Esophagus squamous epithelium (tissue), 5 donors: Measurements from ENCODE around the gene ADGRV1. TPM values are rescaled to one million over a fixed set of nuclear protein-coding genes. Genes with fewer than 3 reads are reported as not detected.

ENCODE experiments used
- DNase-seq: peaks from one replicate; lab custom pipeline; 2025; lab: John Stamatoyannopoulos, UW
- H3K27ac ChIP-seq, 4 donors: fragments of 200-600 bp; sonication (generic); one replicate each; pipeline ENCODE4 v1.5.1; 2016 to 2019; ENCODE audit warnings: mild to moderate bottlenecking in 1 of 4
- H3K27me3 ChIP-seq, 4 donors: fragments of 200-600 bp; sonication (generic); 1 replicate in 3 of 4; 2 replicates in 1 of 4; pipeline versions ENCODE4 v1.5.1 to v1.6.0; 2017 to 2021; ENCODE audit warnings: antibody characterized with exemption in 1 of 4
- H3K36me3 ChIP-seq, 3 donors: fragments of 200-600 bp; sonication (generic); one replicate each; pipeline ENCODE4 v1.5.1; 2016 to 2019
- H3K4me1 ChIP-seq, 3 donors: fragments of 200-600 bp; sonication (generic); one replicate each; pipeline ENCODE4 v1.5.1; 2017 to 2019
- H3K4me3 ChIP-seq, 4 donors: fragments of 200-600 bp; sonication (generic); 1 replicate in 3 of 4; 2 replicates in 1 of 4; pipeline ENCODE4 v1.5.1; 2016 to 2019; ENCODE audit warnings: mild to moderate bottlenecking in 2 of 4, moderate library complexity in 1 of 4
- H3K9me3 ChIP-seq, 3 donors: fragments of 200-600 bp; sonication (generic); one replicate each; pipeline ENCODE4 v1.5.1; 2016 to 2019
- POLR2A ChIP-seq, 4 donors: fragments of 450-650 bp; IDR thresholded peaks; one replicate each; pipeline ENCODE4 v1.6.1; 2017; ENCODE audit warnings: antibody characterized with exemption in 4 of 4, mild to moderate bottlenecking in 4 of 4, moderate library complexity in 3 of 4
- WGBS, 2 donors: methylation state at CpG; one replicate each; pipeline ENCODE4 v1.1.5; 2018; 5-methylcytosine and 5-hydroxymethylcytosine counted together
- intact Hi-C: fragments of 100-400 bp; cut with DNase I; formaldehyde crosslinking; loops from one replicate; pipeline ENCODE4 v1.15.0; 2022
- total RNA-seq, 4 donors: library from RNA; depleted of rRNA; stranded (reverse); fragments of >200 nt; gene quantifications; one replicate each; pipeline ENCODE4 v1.1.0, GENCODE V29; 2016
- TF ChIP-seq, protein P1 (sequence below), 6 experiments: fragments of 450-650 bp in 4 of 6; fragments of 200-600 bp in 2 of 6; sonication (generic) in 2 of 6; IDR thresholded peaks; one replicate each; pipeline ENCODE4 v1.5.1; 2016 to 2019; ENCODE audit warnings: antibody characterized with exemption in 6 of 6, mild to moderate bottlenecking in 4 of 6, moderate library complexity in 4 of 6
- donor health status: DM: yes; HTN: yes; CAD: no.

ADGRV1 gene
- total RNA-seq, 4 donors from 2014 or later, result 1.9 to 14.1 (median 4.0) TPM

DNA sequence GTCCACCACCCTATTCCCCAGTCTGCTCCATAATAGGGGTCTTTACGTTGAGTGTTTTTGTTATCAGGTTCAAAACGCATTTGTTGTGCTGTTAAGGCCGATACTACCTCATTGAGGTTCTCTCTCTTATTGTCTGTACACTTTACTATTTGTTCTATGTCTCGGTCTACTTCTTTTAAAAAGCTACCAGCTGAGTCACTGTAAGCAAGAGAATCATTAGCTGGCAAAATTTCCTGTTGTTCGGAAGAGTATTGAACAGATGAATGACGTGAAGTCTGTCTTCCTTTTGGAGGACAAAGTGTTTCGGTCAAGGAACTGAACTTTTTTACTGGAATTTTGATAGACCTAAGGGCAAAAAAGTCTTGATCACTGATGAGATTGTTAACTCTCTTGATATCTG lies 39.5 kb upstream of the ADGRV1 start:
- H3K9me3 ChIP-seq, result no peaks in the 10 kb centered on the region
- H3K4me1 ChIP-seq, result peaks cover 0 to 12% (median 0%) of the 10 kb centered on the region in 3 donors
- peaks cover 0 to 63% (median 0%) of the 10 kb centered on the region in 3 donors for H3K36me3 ChIP-seq
- WGBS, 2 donors, result 45 to 72% methylated on average over 7 of the region's 7 CpGs
- H3K4me3 ChIP-seq, result no peak overlapping the region
- no peaks in the 10 kb centered on the region for H3K27me3 ChIP-seq
- H3K27ac ChIP-seq, result peak overlapping the region in 2 of 4 donors; percentile 31 to 39
- TF ChIP-seq, protein P1, sequence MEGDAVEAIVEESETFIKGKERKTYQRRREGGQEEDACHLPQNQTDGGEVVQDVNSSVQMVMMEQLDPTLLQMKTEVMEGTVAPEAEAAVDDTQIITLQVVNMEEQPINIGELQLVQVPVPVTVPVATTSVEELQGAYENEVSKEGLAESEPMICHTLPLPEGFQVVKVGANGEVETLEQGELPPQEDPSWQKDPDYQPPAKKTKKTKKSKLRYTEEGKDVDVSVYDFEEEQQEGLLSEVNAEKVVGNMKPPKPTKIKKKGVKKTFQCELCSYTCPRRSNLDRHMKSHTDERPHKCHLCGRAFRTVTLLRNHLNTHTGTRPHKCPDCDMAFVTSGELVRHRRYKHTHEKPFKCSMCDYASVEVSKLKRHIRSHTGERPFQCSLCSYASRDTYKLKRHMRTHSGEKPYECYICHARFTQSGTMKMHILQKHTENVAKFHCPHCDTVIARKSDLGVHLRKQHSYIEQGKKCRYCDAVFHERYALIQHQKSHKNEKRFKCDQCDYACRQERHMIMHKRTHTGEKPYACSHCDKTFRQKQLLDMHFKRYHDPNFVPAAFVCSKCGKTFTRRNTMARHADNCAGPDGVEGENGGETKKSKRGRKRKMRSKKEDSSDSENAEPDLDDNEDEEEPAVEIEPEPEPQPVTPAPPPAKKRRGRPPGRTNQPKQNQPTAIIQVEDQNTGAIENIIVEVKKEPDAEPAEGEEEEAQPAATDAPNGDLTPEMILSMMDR (IDR thresholded peaks at IDR 0.05), result no peak
- no peak for TF ChIP-seq POLR2A (IDR thresholded peaks at IDR 0.05)
- no peak for DNase-seq
- intact Hi-C loops, result no loop called here

DNA sequence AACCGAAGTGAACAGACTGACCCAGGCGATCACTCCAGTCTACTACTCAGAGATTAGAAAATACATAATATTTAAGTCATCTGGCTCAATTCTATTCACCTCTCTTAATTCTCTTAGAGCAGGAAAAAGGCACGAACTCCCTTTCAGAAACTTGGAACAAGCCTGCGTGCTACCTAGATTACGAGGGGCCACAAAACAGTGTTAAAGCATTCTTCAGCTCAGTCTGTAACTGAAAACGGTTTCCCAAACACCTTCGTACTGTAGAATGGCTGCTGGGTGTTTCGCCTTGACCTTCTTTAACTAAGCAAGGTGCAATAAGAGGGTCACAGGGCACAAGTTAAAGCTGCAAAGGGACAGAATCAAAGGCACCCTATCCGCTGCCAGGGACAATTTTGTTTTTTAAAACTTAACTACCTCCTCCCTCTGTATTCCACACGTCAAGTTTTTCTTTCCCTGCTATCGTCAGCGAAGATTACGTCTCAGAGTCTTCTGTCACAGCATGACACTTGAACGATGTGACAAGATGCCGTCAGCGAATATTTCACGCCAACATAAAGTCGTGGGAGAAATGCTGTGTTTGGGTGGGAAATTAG lies 29.9 kb upstream of the ADGRV1 start:
- intact Hi-C loops, result no loop called here
- WGBS, 2 donors, result 1 to 2% methylated on average over 17 to 18 of the region's 18 CpGs
- H3K27ac ChIP-seq, result peak overlapping the region; percentile 92 to 97 (median 94)
- H3K27me3 ChIP-seq, result peaks cover 0 to 17% (median 0%) of the 10 kb centered on the region in 4 donors
- no peak for DNase-seq
- peaks cover 0 to 19% (median 0%) of the 10 kb centered on the region in 3 donors for H3K36me3 ChIP-seq
- TF ChIP-seq, protein P1 (IDR thresholded peaks at IDR 0.05), result no peak
- no peak for TF ChIP-seq POLR2A (IDR thresholded peaks at IDR 0.05)
- peaks cover 0 to 38% (median 20%) of the 10 kb centered on the region in 3 donors for H3K4me1 ChIP-seq
- H3K4me3 ChIP-seq, result peak overlapping the region; percentile 73 to 94 (median 81)
- H3K9me3 ChIP-seq, result no peaks in the 10 kb centered on the region

DNA sequence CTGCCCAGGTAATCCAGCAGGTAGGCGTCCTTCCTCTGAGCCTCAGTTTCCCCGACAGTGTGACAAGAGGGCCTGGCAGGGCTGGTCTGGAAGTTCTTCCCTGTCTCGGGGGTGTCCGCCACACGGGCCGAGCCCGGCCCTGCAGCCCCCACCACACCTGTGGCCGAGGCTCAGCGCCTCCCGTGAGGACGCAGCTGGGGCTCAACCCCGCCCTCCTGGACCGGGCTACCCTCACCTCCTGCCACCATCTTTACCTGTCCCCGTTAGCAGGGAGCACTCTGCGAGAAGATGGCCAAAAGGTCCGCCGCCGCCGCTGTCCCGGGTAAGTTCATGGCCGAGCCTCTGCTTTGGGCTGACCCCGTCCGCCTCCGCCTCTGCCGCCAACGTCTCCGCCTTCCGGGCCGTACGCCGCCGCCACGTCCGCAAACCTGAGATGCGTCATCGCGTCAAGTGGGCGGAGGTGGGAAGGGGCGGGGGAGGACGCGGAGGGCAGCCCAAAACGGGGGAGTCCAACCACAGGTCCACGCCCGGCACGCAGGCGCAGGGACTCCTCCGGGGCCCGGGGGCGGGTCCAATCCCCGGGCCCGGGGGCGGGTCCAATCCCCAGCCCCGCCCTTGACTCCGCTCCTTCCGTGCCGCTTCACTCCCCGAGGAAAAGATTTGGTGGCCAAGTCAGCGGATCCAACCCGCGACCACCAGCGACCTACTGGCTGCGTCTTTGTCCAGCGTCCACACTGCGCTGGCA lies 29.2 kb upstream of the ADGRV1 start, which contains the start of gene LYSMD3:
Gene LYSMD3 (minus strand): TSS at position 391 of the 745 bp plus-strand sequence. CDS start 4,295 bp downstream, outside the sequence.
- TF ChIP-seq, protein P1 (IDR thresholded peaks at IDR 0.05), result peak in 1 of 6 experiments; percentile 3
- peak in 3 of 4 donors; percentile 68 to 91 (median 79) for TF ChIP-seq POLR2A (IDR thresholded peaks at IDR 0.05)
- WGBS, 2 donors, result 0% methylated on average over 3 to 19 of the region's 64 CpGs
- Histone ChIP-seq H3K27me3 (peaks cover 0 to 23% (median 0%) of the 10 kb centered on the region in 4 donors), H3K27ac (peak within 1 kb of the TSS; percentile 92 to 97 (median 94)), H3K4me3 (peak within 1 kb of the TSS; percentile 73 to 94 (median 81)), H3K4me1 (peaks cover 0 to 38% (median 20%) of the 10 kb centered on the region in 3 donors), H3K9me3 (no peaks in the 10 kb centered on the region), H3K36me3 (peaks cover 0 to 12% (median 0%) of the 10 kb centered on the region in 3 donors)
- intact Hi-C loops, result no loop called here
- peak; percentile 85 for DNase-seq

DNA sequence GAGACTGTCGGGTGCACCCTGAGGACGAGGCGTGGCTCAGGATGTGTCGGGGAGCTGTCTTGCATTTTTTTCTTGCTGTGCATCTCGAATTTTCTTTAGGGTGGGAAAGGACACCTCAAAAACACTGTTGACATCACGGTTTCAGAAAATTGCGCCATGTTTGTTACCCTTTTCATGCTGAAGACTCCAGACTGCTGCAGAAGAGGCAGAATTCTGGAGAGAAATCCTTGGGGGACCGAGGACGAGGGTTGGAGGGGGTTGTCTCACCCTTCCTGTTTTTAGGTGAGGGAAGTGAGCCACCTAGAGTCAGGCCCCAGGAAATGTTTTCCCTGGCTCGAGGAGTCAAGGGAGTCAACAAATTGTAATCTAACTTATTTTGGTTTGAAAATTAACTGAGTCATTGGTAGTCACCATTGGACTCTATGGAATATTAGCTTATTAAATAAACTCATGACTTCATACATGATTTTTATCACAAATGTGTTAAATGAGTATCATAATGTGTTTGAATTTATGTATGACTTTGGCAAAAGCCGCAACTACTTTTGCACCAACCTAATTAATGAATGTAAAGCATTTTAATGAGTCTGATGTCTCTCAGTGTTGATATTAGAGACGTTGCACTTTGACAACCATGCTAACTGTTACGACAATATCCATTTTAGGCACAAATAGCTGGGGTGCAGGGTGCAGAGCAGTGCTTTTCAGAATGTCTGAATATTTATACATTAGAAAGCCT lies 28.5 kb upstream of the ADGRV1 start:
- Histone ChIP-seq H3K9me3 (no peaks in the 10 kb centered on the region), H3K4me1 (peaks cover 0 to 38% (median 20%) of the 10 kb centered on the region in 3 donors), H3K36me3 (peaks cover 0 to 5% (median 0%) of the 10 kb centered on the region in 3 donors), H3K4me3 (peak overlapping the region; percentile 73 to 94 (median 81)), H3K27me3 (peaks cover 0 to 30% (median 0%) of the 10 kb centered on the region in 4 donors), H3K27ac (peak overlapping the region; percentile 92 to 97 (median 94))
- intact Hi-C loops, result loop anchor here (10.0 kb wide), 1 partner anchor 95 kb away; no protein-coding TSS in a partner anchor
- WGBS, 2 donors, result 5 to 8% methylated on average over 11 to 12 of the region's 13 CpGs
- TF ChIP-seq, protein P1 (IDR thresholded peaks at IDR 0.05), result peak in 5 of 6 experiments; percentile 52 to 75 (median 64)
- no peak for TF ChIP-seq POLR2A (IDR thresholded peaks at IDR 0.05)
- DNase-seq, result peak; percentile 50
